Measurements from ENCODE around the gene ATP2B2.
A peak's percentile ranks its signal among the peaks of the same experiment; 100 is the strongest.

Gene ATP2B2

GRCh38 chr3:10370429-10370828 is 135.0 kb downstream of the ATP2B2 start:
- TF ChIP-seq RARB (CRISPR knock-in tag; IDR thresholded peaks at IDR 0.05): no peak
- no peak for TF ChIP-seq CSRNP3 (CRISPR knock-in tag; IDR thresholded peaks at IDR 0.05)
- TF ChIP-seq CREB5 (CRISPR knock-in tag; IDR thresholded peaks at IDR 0.05; ENCODE audit: low read depth): no peak
- TF ChIP-seq BACH2 (CRISPR knock-in tag; IDR thresholded peaks at IDR 0.05; ENCODE audit: borderline replicate concordance): no peak
- TF ChIP-seq ZFP30 (CRISPR knock-in tag; IDR thresholded peaks at IDR 0.05): no peak
- TF ChIP-seq TCF4 (CRISPR knock-in tag; IDR thresholded peaks at IDR 0.05; ENCODE audit: borderline replicate concordance): no peak
- TF ChIP-seq ZC3H10 (CRISPR knock-in tag; IDR thresholded peaks at IDR 0.05): no peak
- TF ChIP-seq POU6F1 (CRISPR knock-in tag; IDR thresholded peaks at IDR 0.05; ENCODE audit: borderline replicate concordance, low read depth): no peak
- TF ChIP-seq GLIS3 (CRISPR knock-in tag; IDR thresholded peaks at IDR 0.05): no peak
- no peak for TF ChIP-seq TOX (CRISPR knock-in tag; IDR thresholded peaks at IDR 0.05; ENCODE audit: borderline replicate concordance)
- TF ChIP-seq ZFP3 (CRISPR knock-in tag; IDR thresholded peaks at IDR 0.05): no peak
- TF ChIP-seq PPARA (CRISPR knock-in tag; IDR thresholded peaks at IDR 0.05; ENCODE audit: borderline replicate concordance): no peak
- no peak for TF ChIP-seq OSR1 (CRISPR knock-in tag; IDR thresholded peaks at IDR 0.05)
- no peak for TF ChIP-seq PATZ1 (CRISPR knock-in tag; IDR thresholded peaks at IDR 0.05; ENCODE audit: borderline replicate concordance)
- TF ChIP-seq CSDC2 (CRISPR knock-in tag; IDR thresholded peaks at IDR 0.05): no peak
- ATAC-seq: peak; percentile 45; the same call in 2 of the 3 replicates

- no peak for ATAC-seq
- TF ChIP-seq ZFP3 (CRISPR knock-in tag; IDR thresholded peaks at IDR 0.05) (no peak), CREB5 (CRISPR knock-in tag; IDR thresholded peaks at IDR 0.05; ENCODE audit: low read depth) (no peak)
Observed at GRCh38 chr3:10368512-10368911, 136.9 kb downstream of the ATP2B2 start.

- no peak for TF ChIP-seq TCF4 (CRISPR knock-in tag; IDR thresholded peaks at IDR 0.05; ENCODE audit: borderline replicate concordance)
- no peak for TF ChIP-seq ESRRG (CRISPR knock-in tag; IDR thresholded peaks at IDR 0.05)
- TF ChIP-seq GLIS3 (CRISPR knock-in tag; IDR thresholded peaks at IDR 0.05): no peak
- no peak for TF ChIP-seq OSR1 (CRISPR knock-in tag; IDR thresholded peaks at IDR 0.05)
- no peak for TF ChIP-seq TSHZ2 (CRISPR knock-in tag; IDR thresholded peaks at IDR 0.05)
- TF ChIP-seq ISL1 (CRISPR knock-in tag; IDR thresholded peaks at IDR 0.05): no peak
- no peak for TF ChIP-seq RARB (CRISPR knock-in tag; IDR thresholded peaks at IDR 0.05)
- no peak for TF ChIP-seq CSDC2 (CRISPR knock-in tag; IDR thresholded peaks at IDR 0.05)
- TF ChIP-seq ARNTL (CRISPR knock-in tag; IDR thresholded peaks at IDR 0.05; ENCODE audit: borderline replicate concordance, low read depth): no peak
- TF ChIP-seq ZNF70 (CRISPR knock-in tag; IDR thresholded peaks at IDR 0.05): no peak
- TF ChIP-seq ZNF565 (CRISPR knock-in tag; conservative IDR thresholded peaks at IDR 0.05; ENCODE audit: low read depth): no peak
- TF ChIP-seq POU6F1 (CRISPR knock-in tag; IDR thresholded peaks at IDR 0.05; ENCODE audit: borderline replicate concordance, low read depth): no peak
- TF ChIP-seq TOX (CRISPR knock-in tag; IDR thresholded peaks at IDR 0.05; ENCODE audit: borderline replicate concordance): no peak
- TF ChIP-seq SNAI2 (CRISPR knock-in tag; IDR thresholded peaks at IDR 0.05): no peak
- TF ChIP-seq CREB5 (CRISPR knock-in tag; IDR thresholded peaks at IDR 0.05; ENCODE audit: low read depth): no peak
- no peak for TF ChIP-seq ZC3H10 (CRISPR knock-in tag; IDR thresholded peaks at IDR 0.05)
- ATAC-seq: no peak
Observed at GRCh38 chr3:10367506-10367905, 137.9 kb downstream of the ATP2B2 start.

Data from SK-N-SH treated with all-trans-retinoic acid at 6 μM for 48 hours (cell line).